OCI-LY7 (cell line): ENCODE measurements around the gene UBE3B.

Experiments
- EZH2phosphoT487 ChIP-seq: fragments of 200-600 bp; sonication (generic); IDR thresholded peaks from 2 replicates; pipeline ENCODE4 v1.6.1; 2018; ENCODE audit warnings: low read depth, borderline replicate concordance, mild to moderate bottlenecking, mixed run types, antibody characterized with exemption, low read length, moderate library complexity, mixed read lengths
- TF ChIP-seq, protein P1 (sequence below): fragments of 200-600 bp; sonication (generic); conservative IDR thresholded peaks from 2 replicates; pipeline ENCODE4 v1.5.1; 2014; ENCODE audit warnings: mild to moderate bottlenecking, antibody characterized with exemption, low read length, moderate library complexity, mixed read lengths

DNA sequence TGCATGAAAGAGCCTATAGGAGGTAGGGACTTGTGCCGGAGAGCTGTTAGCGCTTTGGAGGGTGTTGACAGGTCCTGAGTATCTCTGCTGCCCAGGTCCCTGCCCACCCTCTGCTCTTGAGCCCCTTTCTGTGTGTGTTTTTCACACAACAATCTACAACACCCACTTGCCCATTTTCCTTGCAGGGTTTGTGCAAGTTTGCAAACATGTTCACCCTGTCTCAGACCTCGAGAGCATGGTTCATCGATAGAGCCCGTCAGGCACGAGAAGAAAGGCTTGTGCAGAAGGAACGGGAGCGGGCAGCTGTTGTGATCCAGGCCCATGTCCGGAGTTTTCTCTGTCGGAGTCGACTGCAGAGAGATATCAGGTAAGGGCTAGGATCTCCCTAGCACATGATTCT, 5.9 kb downstream of the UBE3B start:
- TF ChIP-seq, protein P1, sequence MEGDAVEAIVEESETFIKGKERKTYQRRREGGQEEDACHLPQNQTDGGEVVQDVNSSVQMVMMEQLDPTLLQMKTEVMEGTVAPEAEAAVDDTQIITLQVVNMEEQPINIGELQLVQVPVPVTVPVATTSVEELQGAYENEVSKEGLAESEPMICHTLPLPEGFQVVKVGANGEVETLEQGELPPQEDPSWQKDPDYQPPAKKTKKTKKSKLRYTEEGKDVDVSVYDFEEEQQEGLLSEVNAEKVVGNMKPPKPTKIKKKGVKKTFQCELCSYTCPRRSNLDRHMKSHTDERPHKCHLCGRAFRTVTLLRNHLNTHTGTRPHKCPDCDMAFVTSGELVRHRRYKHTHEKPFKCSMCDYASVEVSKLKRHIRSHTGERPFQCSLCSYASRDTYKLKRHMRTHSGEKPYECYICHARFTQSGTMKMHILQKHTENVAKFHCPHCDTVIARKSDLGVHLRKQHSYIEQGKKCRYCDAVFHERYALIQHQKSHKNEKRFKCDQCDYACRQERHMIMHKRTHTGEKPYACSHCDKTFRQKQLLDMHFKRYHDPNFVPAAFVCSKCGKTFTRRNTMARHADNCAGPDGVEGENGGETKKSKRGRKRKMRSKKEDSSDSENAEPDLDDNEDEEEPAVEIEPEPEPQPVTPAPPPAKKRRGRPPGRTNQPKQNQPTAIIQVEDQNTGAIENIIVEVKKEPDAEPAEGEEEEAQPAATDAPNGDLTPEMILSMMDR: no peak
- no peak for TF ChIP-seq EZH2phosphoT487
